HepG2 (cell line): Measurements from ENCODE around the gene CCDC88B.

ENCODE experiments used
- CTCF ChIP-seq: sonication (generic); formaldehyde crosslinking; IDR thresholded peaks from 2 replicates; pipeline ENCODE4 v1.5.0; 2020; ENCODE audit warnings: mild to moderate bottlenecking, missing genetic modification reagents, moderate library complexity
- FOXJ3 ChIP-seq: sonication (generic); formaldehyde crosslinking; IDR thresholded peaks from 2 replicates; pipeline ENCODE4 v1.4.0; 2020; ENCODE audit warnings: missing genetic modification reagents, mild to moderate bottlenecking, borderline replicate concordance
- KDM1A ChIP-seq: IDR thresholded peaks from 2 replicates; pipeline ENCODE4 v1.6.1; 2016; ENCODE audit warnings: missing compliant biosample characterization
- MAX ChIP-seq: IDR thresholded peaks from 2 replicates; pipeline ENCODE4 v1.6.1; 2012; ENCODE audit warnings: inconsistent platforms
- RBAK ChIP-seq: sonication (generic); formaldehyde crosslinking; IDR thresholded peaks from 2 replicates; pipeline ENCODE4 v1.5.1; 2020; ENCODE audit warnings: mild to moderate bottlenecking, missing genetic modification reagents
- ZNF329 ChIP-seq: sonication (generic); formaldehyde crosslinking; IDR thresholded peaks from 2 replicates; pipeline ENCODE4 v1.9.0; 2021; ENCODE audit warnings: low read depth, mild to moderate bottlenecking, missing genetic modification reagents
- ZNF564 ChIP-seq: sonication (generic); formaldehyde crosslinking; IDR thresholded peaks from 2 replicates; pipeline ENCODE4 v1.8.1; 2023; ENCODE audit warnings: mild to moderate bottlenecking, missing genetic modification reagents
- TF ChIP-seq, protein P1 (sequence below): sonication (generic); formaldehyde crosslinking; IDR thresholded peaks from 2 replicates; pipeline ENCODE4 v1.5.0; 2020; ENCODE audit warnings: mild to moderate bottlenecking, missing genetic modification reagents

DNA sequence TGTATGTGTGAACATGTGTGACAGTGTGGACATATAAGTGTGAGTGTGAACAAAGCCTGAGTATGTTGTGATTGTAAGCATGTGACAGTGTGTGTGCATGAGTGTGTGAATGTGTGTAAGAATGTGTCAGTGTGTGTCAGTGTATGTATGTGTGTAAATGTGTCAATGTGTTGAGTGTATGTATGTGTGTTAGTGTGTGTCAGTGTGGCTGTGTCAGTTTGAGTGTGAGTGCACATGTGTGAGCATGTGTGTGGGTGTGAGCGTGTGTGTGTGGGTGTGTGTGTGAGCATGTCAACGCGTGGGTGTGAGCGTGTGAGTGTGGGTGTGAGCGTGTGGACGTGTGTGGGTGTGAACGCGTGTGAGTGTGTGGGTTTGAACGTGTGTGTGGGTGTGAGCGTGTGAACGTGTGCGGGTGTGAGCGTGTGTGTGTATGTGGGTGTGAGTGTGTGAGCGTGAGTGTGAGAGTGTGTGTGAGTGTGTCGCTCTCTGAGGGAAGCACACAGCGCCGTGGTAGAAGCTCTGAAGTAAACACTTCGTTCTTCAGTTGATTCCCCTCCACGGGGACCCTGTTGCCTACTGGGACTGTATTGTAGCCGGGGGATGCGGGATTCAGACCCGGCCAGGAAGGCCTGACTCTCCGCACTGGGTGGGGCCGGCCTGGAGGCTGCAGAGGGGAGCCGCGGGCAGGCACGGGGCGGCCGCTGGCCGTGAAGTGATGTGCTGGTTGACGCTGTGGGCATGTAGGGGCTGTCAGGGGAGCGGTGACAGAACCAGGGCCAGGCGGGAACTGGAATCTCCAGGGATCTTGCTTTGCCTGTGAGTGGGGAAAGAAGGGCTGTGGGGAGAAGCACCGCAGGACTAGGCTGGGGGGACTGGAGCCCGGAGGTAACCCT lies 40.1 kb downstream of the CCDC88B start:
- TF ChIP-seq KDM1A (CRISPR knock-in tag) (no peak), FOXJ3 (CRISPR knock-in tag) (no peak), ZNF564 (CRISPR knock-in tag) (no peak), MAX (no peak), RBAK (CRISPR knock-in tag) (no peak), ZNF329 (CRISPR knock-in tag) (no peak), CTCF (no peak)
- TF ChIP-seq, protein P1, sequence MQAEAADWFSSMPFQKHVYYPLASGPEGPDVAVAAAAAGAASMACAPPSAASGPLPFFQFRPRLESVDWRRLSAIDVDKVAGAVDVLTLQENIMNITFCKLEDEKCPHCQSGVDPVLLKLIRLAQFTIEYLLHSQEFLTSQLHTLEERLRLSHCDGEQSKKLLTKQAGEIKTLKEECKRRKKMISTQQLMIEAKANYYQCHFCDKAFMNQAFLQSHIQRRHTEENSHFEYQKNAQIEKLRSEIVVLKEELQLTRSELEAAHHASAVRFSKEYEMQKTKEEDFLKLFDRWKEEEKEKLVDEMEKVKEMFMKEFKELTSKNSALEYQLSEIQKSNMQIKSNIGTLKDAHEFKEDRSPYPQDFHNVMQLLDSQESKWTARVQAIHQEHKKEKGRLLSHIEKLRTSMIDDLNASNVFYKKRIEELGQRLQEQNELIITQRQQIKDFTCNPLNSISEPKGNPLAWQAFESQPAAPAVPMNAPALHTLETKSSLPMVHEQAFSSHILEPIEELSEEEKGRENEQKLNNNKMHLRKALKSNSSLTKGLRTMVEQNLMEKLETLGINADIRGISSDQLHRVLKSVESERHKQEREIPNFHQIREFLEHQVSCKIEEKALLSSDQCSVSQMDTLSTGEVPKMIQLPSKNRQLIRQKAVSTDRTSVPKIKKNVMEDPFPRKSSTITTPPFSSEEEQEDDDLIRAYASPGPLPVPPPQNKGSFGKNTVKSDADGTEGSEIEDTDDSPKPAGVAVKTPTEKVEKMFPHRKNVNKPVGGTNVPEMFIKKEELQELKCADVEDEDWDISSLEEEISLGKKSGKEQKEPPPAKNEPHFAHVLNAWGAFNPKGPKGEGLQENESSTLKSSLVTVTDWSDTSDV (CRISPR knock-in tag), result no peak
